Esophagus muscularis mucosa (tissue), 4 donors: ENCODE data around the gene MSRB1. TPM values are rescaled to one million over a fixed set of nuclear protein-coding genes. Genes with fewer than 3 reads are reported as not detected.

ENCODE experiments used
- DNase-seq: peaks from one replicate; pipeline ENCODE4 v3.0.0-alpha.2; 2017; ENCODE audit errors: extremely low spot score
- H3K27ac ChIP-seq, 4 donors: fragments of 200-600 bp; sonication (generic); replicated peaks in 1 of 4; 1 replicate in 3 of 4; 2 replicates in 1 of 4; pipeline ENCODE4 v1.5.1; 2016 to 2019; ENCODE audit warnings: mild to moderate bottlenecking in 1 of 4
- H3K27me3 ChIP-seq, 4 donors: fragments of 200-600 bp; sonication (generic); one replicate each; pipeline versions ENCODE4 v1.5.1 to v1.6.0; 2016 to 2019
- H3K36me3 ChIP-seq, 4 donors: fragments of 200-600 bp; sonication (generic); one replicate each; pipeline ENCODE4 v1.5.1; 2016 to 2019
- H3K4me1 ChIP-seq, 4 donors: fragments of 200-600 bp; sonication (generic); one replicate each; pipeline ENCODE4 v1.5.1; 2016 to 2019
- H3K4me3 ChIP-seq, 4 donors: fragments of 200-600 bp; sonication (generic); 1 replicate in 2 of 4; 2 replicates in 2 of 4; pipeline ENCODE4 v1.5.1; 2016 to 2019; ENCODE audit warnings: mild to moderate bottlenecking in 4 of 4, moderate library complexity in 1 of 4
- H3K9me3 ChIP-seq, 4 donors: fragments of 200-600 bp; sonication (generic); 1 replicate in 3 of 4; 2 replicates in 1 of 4; pipeline ENCODE4 v1.5.1; 2016 to 2019
- CTCF ChIP-seq, 3 experiments: fragments of 200-600 bp in 2 of 3; fragments of 450-650 bp in 1 of 3; sonication (generic) in 2 of 3; IDR thresholded peaks; one replicate each; pipeline ENCODE4 v1.5.1; 2017 to 2019; ENCODE audit warnings: antibody characterized with exemption in 3 of 3, mild to moderate bottlenecking in 2 of 3, moderate library complexity in 1 of 3
- EP300 ChIP-seq: sonication (generic); formaldehyde crosslinking; IDR thresholded peaks from one replicate; pipeline ENCODE4 v1.6.1; 2017; ENCODE audit warnings: antibody characterized with exemption
- POLR2A ChIP-seq: fragments of 450-650 bp; IDR thresholded peaks from one replicate; pipeline ENCODE4 v1.6.1; 2017; ENCODE audit warnings: antibody characterized with exemption, moderate library complexity, mild to moderate bottlenecking, low read depth
- POLR2AphosphoS5 ChIP-seq, 2 donors: sonication (generic); formaldehyde crosslinking; IDR thresholded peaks; one replicate each; pipeline ENCODE4 v1.6.1; 2017; ENCODE audit warnings: antibody characterized with exemption in 2 of 2
- WGBS: methylation state at CpG from one replicate; pipeline ENCODE4 v1.1.5; 2018; 5-methylcytosine and 5-hydroxymethylcytosine counted together
- intact Hi-C: fragments of 100-400 bp; cut with DNase I; formaldehyde crosslinking; loops from one replicate; pipeline ENCODE4 v1.15.1; 2023
- total RNA-seq, 4 donors: library from RNA; depleted of rRNA; stranded (reverse); fragments of >200 nt; gene quantifications; one replicate each; pipeline versions ENCODE4 v1.1.0 to v1.2.1, GENCODE V29; 2016

The MSRB1 gene
- total RNA-seq, 4 donors from 2014 or later, result 46.0 to 78.7 (median 53.1) TPM

- intact Hi-C loops, result no loop called here
- 19% methylated on average over 11 of the region's 30 CpGs for WGBS
- H3K4me3 ChIP-seq, result no peak overlapping the region
- peaks cover 0 to 27% (median 24%) of the 10 kb centered on the region in 4 donors for H3K4me1 ChIP-seq
- H3K9me3 ChIP-seq, result no peaks in the 10 kb centered on the region
- H3K27ac ChIP-seq, result no peak overlapping the region
- TF ChIP-seq POLR2A (no peak), EP300 (no peak), CTCF (IDR thresholded peaks at IDR 0.05) (no peak), POLR2AphosphoS5 (IDR thresholded peaks at IDR 0.05) (no peak)
- peaks cover 0 to 99% (median 46%) of the 10 kb centered on the region in 4 donors for H3K27me3 ChIP-seq
- H3K36me3 ChIP-seq, result no peaks in the 10 kb centered on the region
- DNase-seq, result no peak
These were observed 23.5 kb downstream of the MSRB1 start for GRCh38 chr16:1919327-1919998.

- WGBS, result 26% methylated on average over 6 of the region's 71 CpGs
- DNase-seq, result no peak
- intact Hi-C loops, result no loop called here
- Histone ChIP-seq H3K27ac (no peak within 1 kb of the TSS), H3K27me3 (peaks cover 0 to 99% (median 46%) of the 10 kb centered on the region in 4 donors), H3K4me3 (peak within 1 kb of the TSS in 1 of 4 donors; percentile 14), H3K4me1 (peaks cover 0 to 24% (median 19%) of the 10 kb centered on the region in 4 donors), H3K36me3 (no peaks in the 10 kb centered on the region), H3K9me3 (no peaks in the 10 kb centered on the region)
- TF ChIP-seq CTCF (IDR thresholded peaks at IDR 0.05) (no peak), POLR2A (no peak), EP300 (no peak), POLR2AphosphoS5 (IDR thresholded peaks at IDR 0.05) (no peak)
These were observed 24.4 kb downstream of the MSRB1 start, which contains the start of gene HS3ST6 for GRCh38 chr16:1918351-1919326. Gene HS3ST6 (minus strand): TSS chr16:1918415. CDS start chr16:1918323, 92 bp downstream.

- no peak for TF ChIP-seq EP300
- H3K27ac ChIP-seq, result no peak overlapping the region
- no peak for DNase-seq
- peaks cover 0 to 19% (median 12%) of the 10 kb centered on the region in 4 donors for H3K4me1 ChIP-seq
- no peak overlapping the region for H3K4me3 ChIP-seq
- H3K27me3 ChIP-seq, result peaks cover 0 to 98% (median 40%) of the 10 kb centered on the region in 4 donors
- 3% methylated on average over 11 of the region's 81 CpGs for WGBS
- no peaks in the 10 kb centered on the region for H3K36me3 ChIP-seq
- no peaks in the 10 kb centered on the region for H3K9me3 ChIP-seq
- intact Hi-C loops, result no loop called here
These were observed 25.2 kb downstream of the MSRB1 start for GRCh38 chr16:1917665-1918350.

- 8% methylated on average over 12 of the region's 22 CpGs for WGBS
- Histone ChIP-seq H3K9me3 (no peaks in the 10 kb centered on the region), H3K36me3 (no peaks in the 10 kb centered on the region), H3K27ac (no peak overlapping the region), H3K4me3 (no peak overlapping the region), H3K27me3 (peaks cover 0 to 97% (median 36%) of the 10 kb centered on the region in 4 donors), H3K4me1 (peaks cover 0 to 19% (median 12%) of the 10 kb centered on the region in 4 donors)
- TF ChIP-seq POLR2A (no peak), POLR2AphosphoS5 (IDR thresholded peaks at IDR 0.05) (no peak), CTCF (IDR thresholded peaks at IDR 0.05) (no peak), EP300 (no peak)
- DNase-seq, result no peak
- intact Hi-C loops, result no loop called here
These were observed 25.8 kb downstream of the MSRB1 start for GRCh38 chr16:1917056-1917664.
